BJ (cell line): ENCODE measurements around the gene SRGAP3. TPM values are rescaled to one million over a fixed set of nuclear protein-coding genes. Genes with fewer than 3 reads are reported as not detected.

Experiments
- CTCF ChIA-PET: fragments of 350-600 bp; formaldehyde crosslinking; extraction: SDS; loops from one replicate; lab custom pipeline; 2021; ENCODE audit warnings: antibody characterized with exemption, inconsistent platforms; lab: Yijun Ruan, JAX
- POLR2A ChIA-PET: fragments of 300-600 bp; sonication (Branson Sonifier 250); formaldehyde crosslinking; extraction: SDS; loops from one replicate; lab custom pipeline; 2021; ENCODE audit warnings: antibody characterized with exemption; lab: Charles Lee
- DNase-seq: peaks from one replicate; pipeline ENCODE4 v3.0.0-alpha.2; 2011; ENCODE audit warnings: low read depth
- H3K27me3 ChIP-seq: 2 replicates; pipeline ENCODE4 v1.6.0; 2011; ENCODE audit warnings: low read length; ENCODE audit not compliant: control insufficient read depth, insufficient read depth
- H3K36me3 ChIP-seq: 2 replicates; pipeline ENCODE4 v1.5.1; 2011; ENCODE audit warnings: low read length; ENCODE audit not compliant: control insufficient read depth, insufficient read depth
- H3K4me3 ChIP-seq: 2 replicates; pipeline ENCODE4 v1.5.1; 2011; ENCODE audit warnings: low read depth, mild to moderate bottlenecking, control low read depth, low read length
- CTCF ChIP-seq: IDR thresholded peaks from 2 replicates; pipeline ENCODE4 v1.5.1; 2011; ENCODE audit warnings: low read depth, mild to moderate bottlenecking, control low read depth, inconsistent platforms, low read length, moderate library complexity; ENCODE audit not compliant: insufficient read depth
- polyA plus RNA-seq: library from polyadenylated mRNA; depleted of rRNA; stranded (reverse); fragments of >200 nt; gene quantifications from 2 replicates; pipeline ENCODE4 v1.2.3, GENCODE V29; 2011

The SRGAP3 gene
- polyA plus RNA-seq, 1 experiment: 0.75 TPM

DNA sequence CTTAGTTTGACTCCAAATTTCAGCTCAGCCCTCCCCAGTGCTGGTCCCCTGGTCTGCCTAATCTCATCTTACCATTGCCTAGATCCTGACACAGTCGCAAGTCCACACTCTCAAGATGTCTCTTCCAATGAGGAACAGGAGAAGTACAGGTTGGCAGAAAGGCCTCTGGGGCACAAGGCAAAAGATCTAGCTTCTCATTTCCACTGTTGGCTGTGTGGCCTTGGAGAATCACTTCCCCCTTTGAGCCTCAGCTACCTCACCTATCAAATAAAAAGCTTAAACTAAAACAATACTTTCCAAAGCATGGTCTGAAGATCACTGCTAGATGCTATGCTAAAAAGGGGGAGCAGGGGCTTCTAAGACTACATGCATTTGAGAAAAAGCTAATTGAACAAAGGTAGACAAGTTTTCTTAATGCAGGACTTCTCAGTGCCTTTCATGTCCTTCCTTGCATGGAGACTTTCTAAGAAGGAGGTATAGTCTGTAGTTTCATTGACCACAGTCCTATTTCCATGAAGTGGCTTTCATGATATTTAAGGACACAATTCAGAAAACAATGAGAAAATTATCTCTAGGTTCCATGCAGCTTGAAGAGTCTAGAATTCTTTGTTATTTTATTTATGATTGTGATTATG lies 168.1 kb downstream of the SRGAP3 start:
- no peak for DNase-seq
- Histone ChIP-seq H3K36me3 (no peaks in the 10 kb centered on the region), H3K4me3 (no peak overlapping the region), H3K27me3 (no peaks in the 10 kb centered on the region)
- ChIA-PET CTCF (interaction anchor here (1.1 to 2.4 kb wide), 3 partner anchors 10 to 93 kb away, joined by 3 to 7 read pairs (median 6); no protein-coding TSS in a partner anchor), POLR2A (no interaction called here)
- TF ChIP-seq CTCF: no peak

DNA sequence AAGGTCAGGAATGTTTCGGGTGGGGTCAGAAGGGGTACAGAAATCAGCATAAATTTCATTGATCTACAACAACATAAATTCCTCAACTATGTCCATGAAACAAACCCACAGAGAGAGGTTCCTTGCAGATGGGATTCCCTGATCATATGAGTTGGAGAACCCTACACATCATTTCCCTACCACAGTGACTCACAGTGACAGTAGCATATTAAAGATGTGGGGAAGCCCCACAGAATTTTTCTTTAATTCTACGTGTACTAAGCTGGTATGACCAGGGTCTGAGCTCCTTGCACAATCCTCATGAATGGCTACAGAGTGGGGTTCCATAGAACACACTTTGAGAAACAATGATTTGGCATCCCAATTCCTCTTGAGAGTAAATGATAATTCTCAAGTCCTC lies 169.3 kb downstream of the SRGAP3 start:
- no peak overlapping the region for H3K4me3 ChIP-seq
- CTCF ChIA-PET: interaction anchor here (1.1 to 2.4 kb wide), 3 partner anchors 12 to 223 kb away, joined by 4 to 7 read pairs (median 6); no protein-coding TSS in a partner anchor
- DNase-seq: no peak
- H3K27me3 ChIP-seq: no peaks in the 10 kb centered on the region
- no peaks in the 10 kb centered on the region for H3K36me3 ChIP-seq
- no peak for TF ChIP-seq CTCF
- POLR2A ChIA-PET: no interaction called here

DNA sequence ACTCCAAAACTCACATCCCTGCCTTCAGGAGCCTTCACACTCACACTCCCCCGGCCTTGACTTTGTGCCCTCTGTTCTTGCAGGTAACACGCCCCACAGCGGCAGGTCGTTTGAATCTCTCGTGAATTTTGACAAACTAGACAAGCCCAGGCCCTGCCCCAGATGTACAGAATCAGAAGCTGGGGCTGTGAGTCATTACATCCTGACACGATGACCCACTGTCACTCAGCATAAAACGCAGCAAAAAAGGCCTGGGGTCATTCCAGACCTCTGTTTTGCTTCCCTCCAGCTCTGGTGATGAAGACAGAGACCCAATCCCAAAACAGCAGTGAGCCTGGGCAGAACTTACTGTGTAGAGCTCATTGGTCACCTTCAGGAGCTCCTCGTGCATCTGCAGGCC lies 169.8 kb downstream of the SRGAP3 start:
- DNase-seq: no peak
- no peaks in the 10 kb centered on the region for H3K36me3 ChIP-seq
- POLR2A ChIA-PET: no interaction called here
- CTCF ChIA-PET: interaction anchor here (1.1 to 2.4 kb wide), 3 partner anchors 11 to 223 kb away, joined by 4 to 7 read pairs (median 6); no protein-coding TSS in a partner anchor
- H3K4me3 ChIP-seq: no peak overlapping the region
- no peaks in the 10 kb centered on the region for H3K27me3 ChIP-seq
- no peak for TF ChIP-seq CTCF

DNA sequence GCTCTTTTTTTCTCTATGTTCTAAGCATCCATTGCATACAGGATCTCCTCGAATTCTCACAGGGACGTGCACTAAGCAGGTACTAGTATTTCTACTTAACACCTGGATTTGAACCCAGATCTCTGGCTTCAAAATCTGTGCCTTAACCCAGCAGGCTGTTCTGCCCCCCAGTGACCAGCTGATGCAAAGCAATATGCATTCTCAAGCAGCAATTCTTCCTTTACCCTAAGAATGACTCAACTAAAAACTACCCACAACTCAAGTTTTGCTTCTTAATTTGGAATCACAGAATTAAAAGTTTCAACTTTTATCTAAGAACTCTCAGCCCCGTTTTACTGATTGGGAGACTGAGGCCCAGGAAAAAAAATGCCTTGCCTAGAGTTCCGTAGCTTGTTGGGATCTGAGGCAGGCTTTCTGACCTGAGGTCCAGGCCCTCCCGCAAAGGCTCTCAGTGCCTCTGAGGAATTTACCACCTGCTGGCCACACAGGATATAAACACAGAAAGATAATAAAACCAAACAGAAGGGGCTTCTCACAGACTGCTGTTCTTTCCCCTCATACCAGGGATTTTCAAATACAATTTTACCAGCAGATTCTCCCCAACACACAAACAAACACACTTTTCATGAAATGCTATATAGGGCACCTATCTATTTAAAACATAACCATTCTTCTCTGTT lies 170.7 kb downstream of the SRGAP3 start:
- Histone ChIP-seq H3K36me3 (no peaks in the 10 kb centered on the region), H3K4me3 (no peak overlapping the region), H3K27me3 (no peaks in the 10 kb centered on the region)
- no peak for TF ChIP-seq CTCF
- CTCF ChIA-PET: interaction anchor here (0.5 kb wide), 1 partner anchor 120 kb away, joined by 3 read pairs; no protein-coding TSS in a partner anchor
- POLR2A ChIA-PET: no interaction called here
- DNase-seq: no peak

DNA sequence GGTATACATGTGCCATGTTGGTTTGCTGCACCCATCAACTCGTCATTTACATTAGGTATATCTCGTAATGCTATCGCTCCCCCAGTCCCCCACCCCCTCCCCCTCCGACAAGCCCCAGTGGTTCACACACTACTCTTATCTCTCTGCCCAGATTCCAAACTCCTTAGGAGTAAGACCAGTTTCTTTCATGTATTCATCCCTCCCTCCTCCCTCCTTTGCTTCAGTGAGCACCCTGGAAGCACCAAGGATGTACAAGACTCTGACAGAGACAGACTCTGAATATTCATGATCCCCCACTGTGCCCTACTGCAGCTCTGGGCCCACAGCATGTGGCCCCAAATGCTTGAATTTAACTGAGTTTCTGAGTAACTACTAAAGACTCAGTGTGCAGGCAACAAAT lies 172.4 kb downstream of the SRGAP3 start:
- H3K4me3 ChIP-seq: no peak overlapping the region
- H3K36me3 ChIP-seq: no peaks in the 10 kb centered on the region
- no peaks in the 10 kb centered on the region for H3K27me3 ChIP-seq
- no peak for TF ChIP-seq CTCF
- CTCF ChIA-PET: interaction anchor here (0.9 to 1.3 kb wide), 2 partner anchors 9 to 226 kb away, joined by 3 read pairs; no protein-coding TSS in a partner anchor
- no peak for DNase-seq
- POLR2A ChIA-PET: no interaction called here
